PC-3 (cell line): Measurements from ENCODE around the gene FSTL5. TPM values are rescaled to one million over a fixed set of nuclear protein-coding genes. Genes with fewer than 3 reads are reported as not detected.
"Not testable (repeated sequence)": the region's sequence is repeated elsewhere in the genome, so short reads cannot be mapped to it uniquely, and the experiment has no call there.

Experiments
- ATAC-seq: fragments of 200-7000 bp; cut with Tn5 transposase; 2 replicates; pipeline ENCODE4 v1.9.1; 2020; ENCODE audit warnings: mild to moderate bottlenecking, moderate library complexity
- BruUV-seq: library from RNA; stranded (reverse); fragments of 400-500 nt; replicated peaks from 2 replicates; lab custom pipeline; 2021; lab: Mats Ljungman, UMichigan
- CTCF ChIA-PET: fragments of 300-600 bp; sonication (Branson Sonifier 250); formaldehyde crosslinking; loops from one replicate; lab custom pipeline; 2022; ENCODE audit warnings: antibody characterized with exemption; lab: Charles Lee
- POLR2A ChIA-PET: fragments of 300-600 bp; sonication (Branson Sonifier 250); formaldehyde crosslinking; loops from one replicate; lab custom pipeline; 2022; ENCODE audit warnings: antibody characterized with exemption; ENCODE audit not compliant: unreplicated experiment; lab: Charles Lee
- DNase-seq: peaks from one replicate; pipeline ENCODE4 v3.0.0-alpha.2; 2015
- H2AFZ ChIP-seq: fragments of 300-600 bp; sonication (generic); 2 replicates; pipeline ENCODE4 v1.6.0; 2016; ENCODE audit warnings: antibody characterized with exemption, low read length
- H3F3A ChIP-seq: fragments of 300-600 bp; sonication (generic); one replicate; pipeline ENCODE4 v1.6.0; 2017; ENCODE audit warnings: antibody characterized with exemption, low read length, control low read depth, mild to moderate bottlenecking; ENCODE audit not compliant: unreplicated experiment
- H3K27ac ChIP-seq: fragments of 300-600 bp; sonication (generic); 2 replicates; pipeline ENCODE4 v1.5.1; 2016; ENCODE audit warnings: mild to moderate bottlenecking, low read length
- H3K27me3 ChIP-seq: fragments of 300-600 bp; sonication (generic); 2 replicates; pipeline ENCODE4 v1.6.1; 2016; ENCODE audit warnings: low read length, mixed read lengths
- H3K36me3 ChIP-seq: fragments of 300-600 bp; sonication (generic); 2 replicates; pipeline ENCODE4 v1.6.1; 2016; ENCODE audit warnings: low read depth, mixed run types, low read length, mixed read lengths
- H3K4me1 ChIP-seq: fragments of 300-600 bp; sonication (generic); 2 replicates; pipeline ENCODE4 v1.5.1; 2016; ENCODE audit warnings: low read length; ENCODE audit not compliant: insufficient read depth
- H3K4me2 ChIP-seq: fragments of 300-600 bp; sonication (generic); 2 replicates; pipeline ENCODE4 v1.6.0; 2016; ENCODE audit warnings: low read length
- H3K4me3 ChIP-seq: fragments of 300-600 bp; sonication (generic); 2 replicates; pipeline ENCODE4 v1.5.1; 2016; ENCODE audit warnings: mild to moderate bottlenecking, low read length, mixed read lengths
- H3K79me2 ChIP-seq: fragments of 300-600 bp; sonication (generic); 2 replicates; pipeline ENCODE4 v1.6.1; 2017; ENCODE audit warnings: low read length, mixed read lengths
- H3K9ac ChIP-seq: fragments of 300-600 bp; sonication (generic); 2 replicates; pipeline ENCODE4 v1.6.0; 2016; ENCODE audit warnings: mild to moderate bottlenecking, low read length
- H3K9me2 ChIP-seq: fragments of 300-600 bp; sonication (generic); replicated peaks from 2 replicates; pipeline ENCODE4 v1.6.1; 2016; ENCODE audit warnings: mixed run types, low read length, mixed read lengths
- H3K9me3 ChIP-seq: fragments of 300-600 bp; sonication (generic); 2 replicates; pipeline ENCODE4 v1.6.1; 2016; ENCODE audit warnings: low read length, mixed read lengths
- H4K20me1 ChIP-seq: fragments of 300-600 bp; sonication (generic); 2 replicates; pipeline ENCODE4 v1.6.1; 2016; ENCODE audit warnings: low read length, mixed read lengths
- EZH2 ChIP-seq: fragments of 300-600 bp; sonication (generic); IDR thresholded peaks from one replicate; pipeline ENCODE4 v1.6.1; 2017; ENCODE audit warnings: antibody characterized with exemption, mild to moderate bottlenecking, low read length; ENCODE audit not compliant: unreplicated experiment
- EZH2phosphoT487 ChIP-seq: fragments of 300-600 bp; sonication (generic); IDR thresholded peaks from 2 replicates; pipeline ENCODE4 v1.6.1; 2018; ENCODE audit warnings: mild to moderate bottlenecking, antibody characterized with exemption, low read length, borderline replicate concordance
- intact Hi-C: fragments of 100-400 bp; cut with micrococcal nuclease; formaldehyde crosslinking; loops from 2 replicates; pipeline ENCODE4 v1.9.0; 2023
- total RNA-seq: library from RNA; depleted of rRNA; stranded (reverse); fragments of >200 nt; gene quantifications from 2 replicates; pipeline ENCODE4 v1.2.3, GENCODE V29; 2014
- TF ChIP-seq, protein P1 (sequence below): fragments of 300-600 bp; sonication (generic); conservative IDR thresholded peaks from 2 replicates; pipeline ENCODE4 v1.5.1; 2017; ENCODE audit warnings: antibody characterized with exemption, low read depth, mild to moderate bottlenecking, low read length

Gene FSTL5
- total RNA-seq, 1 experiment from 2014 or later: not detected

DNA sequence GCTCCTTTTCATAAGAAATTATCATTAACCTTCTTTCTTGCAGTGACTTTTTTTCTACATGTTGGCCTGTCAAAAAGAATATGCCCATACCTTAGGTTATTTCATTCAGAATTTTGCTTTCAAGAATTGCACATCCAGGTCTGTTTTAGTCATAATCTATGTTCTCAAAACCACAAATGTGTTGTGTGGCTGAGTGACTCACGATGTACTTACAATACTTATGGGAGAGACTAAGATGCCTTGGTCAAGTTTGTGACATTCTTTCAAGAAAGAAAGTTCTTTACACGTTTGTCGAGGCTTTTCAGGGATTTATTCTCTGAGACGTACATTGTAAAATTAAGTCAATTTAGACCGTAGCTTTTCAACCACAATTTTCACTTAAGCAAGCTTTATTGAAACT is 396.7 kb downstream of the FSTL5 start:
- peak; percentile 91 for ATAC-seq
- Histone ChIP-seq H2AFZ (no peak overlapping the region), H3K9me3 (no peaks in the 10 kb centered on the region), H3K4me2 (peak overlapping the region; percentile 28), H3K36me3 (no peaks in the 10 kb centered on the region), H4K20me1 (no peaks in the 10 kb centered on the region), H3K79me2 (no peaks in the 10 kb centered on the region), H3K4me3 (no peak overlapping the region), H3K27me3 (no peaks in the 10 kb centered on the region), H3K9ac (no peak overlapping the region), H3K4me1 (peaks cover 16% of the 10 kb centered on the region), H3K27ac (no peak overlapping the region), H3K9me2 (no peaks in the 10 kb centered on the region), H3F3A (no peaks in the 10 kb centered on the region)
- TF ChIP-seq EZH2phosphoT487 (no peak), EZH2 (no peak)
- TF ChIP-seq, protein P1, sequence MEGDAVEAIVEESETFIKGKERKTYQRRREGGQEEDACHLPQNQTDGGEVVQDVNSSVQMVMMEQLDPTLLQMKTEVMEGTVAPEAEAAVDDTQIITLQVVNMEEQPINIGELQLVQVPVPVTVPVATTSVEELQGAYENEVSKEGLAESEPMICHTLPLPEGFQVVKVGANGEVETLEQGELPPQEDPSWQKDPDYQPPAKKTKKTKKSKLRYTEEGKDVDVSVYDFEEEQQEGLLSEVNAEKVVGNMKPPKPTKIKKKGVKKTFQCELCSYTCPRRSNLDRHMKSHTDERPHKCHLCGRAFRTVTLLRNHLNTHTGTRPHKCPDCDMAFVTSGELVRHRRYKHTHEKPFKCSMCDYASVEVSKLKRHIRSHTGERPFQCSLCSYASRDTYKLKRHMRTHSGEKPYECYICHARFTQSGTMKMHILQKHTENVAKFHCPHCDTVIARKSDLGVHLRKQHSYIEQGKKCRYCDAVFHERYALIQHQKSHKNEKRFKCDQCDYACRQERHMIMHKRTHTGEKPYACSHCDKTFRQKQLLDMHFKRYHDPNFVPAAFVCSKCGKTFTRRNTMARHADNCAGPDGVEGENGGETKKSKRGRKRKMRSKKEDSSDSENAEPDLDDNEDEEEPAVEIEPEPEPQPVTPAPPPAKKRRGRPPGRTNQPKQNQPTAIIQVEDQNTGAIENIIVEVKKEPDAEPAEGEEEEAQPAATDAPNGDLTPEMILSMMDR: no peak
- POLR2A ChIA-PET: no interaction called here
- no TSS peak for BruUV-seq
- DNase-seq: peak; percentile 74
- CTCF ChIA-PET: no interaction called here
- intact Hi-C loops: no loop called here

DNA sequence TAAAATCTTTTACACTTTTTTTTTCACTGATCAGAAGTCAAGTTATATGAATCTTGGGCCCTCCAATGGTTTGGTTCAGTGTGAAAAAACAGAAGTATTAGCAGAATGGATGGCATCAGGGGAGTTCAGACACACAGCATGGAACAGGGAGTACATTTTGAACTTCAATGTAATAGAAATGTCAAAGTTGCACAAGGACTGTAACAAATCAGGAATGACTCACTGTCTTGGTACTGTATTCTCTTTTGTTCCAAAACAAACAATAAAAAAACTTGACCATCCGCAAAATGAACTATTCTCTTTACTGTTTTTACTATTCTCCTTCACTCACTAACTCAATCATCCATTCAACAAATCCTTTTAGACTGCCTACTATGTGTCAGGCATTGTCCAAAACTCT is 401.0 kb downstream of the FSTL5 start:
- no peak overlapping the region for H3K4me3 ChIP-seq
- peak; percentile 63 for DNase-seq
- no peaks in the 10 kb centered on the region for H3K9me2 ChIP-seq
- ChIA-PET POLR2A (no interaction called here), CTCF (no interaction called here)
- H3K27me3 ChIP-seq: no peaks in the 10 kb centered on the region
- peaks cover 15% of the 10 kb centered on the region for H3K4me1 ChIP-seq
- no peak overlapping the region for H3K4me2 ChIP-seq
- BruUV-seq: no TSS peak
- ATAC-seq: peak; percentile 74
- H2AFZ ChIP-seq: no peak overlapping the region
- H3K79me2 ChIP-seq: no peaks in the 10 kb centered on the region
- TF ChIP-seq EZH2phosphoT487: no peak
- TF ChIP-seq, protein P1: no peak
- no peak for TF ChIP-seq EZH2
- no peaks in the 10 kb centered on the region for H3K9me3 ChIP-seq
- H3K36me3 ChIP-seq: no peaks in the 10 kb centered on the region
- H3K9ac ChIP-seq: no peak overlapping the region
- H4K20me1 ChIP-seq: no peaks in the 10 kb centered on the region
- no peak overlapping the region for H3K27ac ChIP-seq
- intact Hi-C loops: no loop called here
- H3F3A ChIP-seq: no peaks in the 10 kb centered on the region

DNA sequence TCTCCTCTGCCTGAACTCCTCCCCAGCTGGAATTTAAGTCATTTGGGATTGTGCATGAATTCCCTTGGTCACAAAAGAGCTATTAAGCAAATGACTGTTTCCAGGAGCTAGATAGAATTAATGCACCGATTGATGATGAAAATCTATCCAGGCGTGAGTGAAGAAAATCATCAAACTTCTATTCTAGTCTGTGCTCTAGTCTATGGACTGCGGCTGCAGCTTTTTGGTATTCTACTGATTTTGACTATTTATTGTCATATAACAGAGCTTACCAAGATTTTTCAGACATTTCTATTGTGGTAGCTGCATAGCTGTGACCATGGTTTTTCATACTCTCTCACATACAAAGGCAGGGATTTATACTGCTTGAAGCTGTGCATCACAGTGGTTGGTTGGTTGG is 403.8 kb downstream of the FSTL5 start:
- H3K79me2 ChIP-seq: no peaks in the 10 kb centered on the region
- H3K27me3 ChIP-seq: no peaks in the 10 kb centered on the region
- no peak overlapping the region for H3K4me3 ChIP-seq
- H4K20me1 ChIP-seq: no peaks in the 10 kb centered on the region
- no peak overlapping the region for H3K4me2 ChIP-seq
- H3K4me1 ChIP-seq: peaks cover 5% of the 10 kb centered on the region
- intact Hi-C loops: no loop called here
- H3K9ac ChIP-seq: no peak overlapping the region
- H3K9me2 ChIP-seq: no peaks in the 10 kb centered on the region
- no peak for DNase-seq
- no peak for ATAC-seq
- no TSS peak for BruUV-seq
- no peaks in the 10 kb centered on the region for H3K36me3 ChIP-seq
- no peak overlapping the region for H2AFZ ChIP-seq
- no peaks in the 10 kb centered on the region for H3K9me3 ChIP-seq
- TF ChIP-seq EZH2: no peak
- H3K27ac ChIP-seq: no peak overlapping the region
- ChIA-PET POLR2A (no interaction called here), CTCF (no interaction called here)
- no peaks in the 10 kb centered on the region for H3F3A ChIP-seq

DNA sequence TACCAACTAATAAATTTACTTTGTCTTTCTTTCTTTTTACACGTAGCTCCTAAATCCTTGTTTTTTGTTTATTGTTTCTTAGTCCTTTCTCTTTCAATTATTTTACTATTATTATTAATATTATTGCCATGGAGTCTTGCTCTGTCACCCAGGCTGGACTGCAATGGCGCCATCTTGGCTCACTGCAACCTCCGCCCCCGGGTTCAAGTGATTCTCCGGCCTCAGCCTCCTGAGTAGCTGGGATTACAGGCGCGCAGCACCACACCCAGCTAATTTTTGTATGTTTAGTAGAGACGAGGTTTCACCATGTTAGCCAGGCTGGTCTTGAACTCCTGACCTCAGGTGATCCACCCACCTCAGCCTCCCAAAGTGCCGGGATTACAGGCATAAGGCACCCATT is 405.4 kb downstream of the FSTL5 start:
- DNase-seq, H3K79me2 ChIP-seq, H2AFZ ChIP-seq, H3K27me3 ChIP-seq, CTCF ChIA-PET, H3K36me3 ChIP-seq, H3K9me2 ChIP-seq, H4K20me1 ChIP-seq, H3F3A ChIP-seq, intact Hi-C loops, H3K4me2 ChIP-seq, BruUV-seq, H3K4me3 ChIP-seq, POLR2A ChIA-PET, H3K9ac ChIP-seq, ATAC-seq, H3K4me1 ChIP-seq, H3K27ac ChIP-seq, H3K9me3 ChIP-seq: not testable (repeated sequence)
